Activated naive CD4-positive, alpha-beta T cell treated with anti-CD3 and anti-CD28 coated beads for 36 hours (primary cell): Measurements from ENCODE around the gene DONSON. TPM values are rescaled to one million over a fixed set of nuclear protein-coding genes. Genes with fewer than 3 reads are reported as not detected.

Experiments
- CTCF ChIA-PET: fragments of 350-600 bp; sonication (Branson Sonifier 250); formaldehyde crosslinking; loops from one replicate; lab custom pipeline; 2021; ENCODE audit warnings: antibody characterized with exemption; lab: Charles Lee
- DNase-seq: peaks from one replicate; pipeline ENCODE4 v3.0.0-alpha.2; 2020
- H3K27ac Mint-ChIP-seq: one replicate; pipeline ENCODE4 v1.8.0; 2021; ENCODE audit warnings: mild to moderate bottlenecking, mixed read lengths
- H3K27me3 Mint-ChIP-seq: one replicate; pipeline ENCODE4 v1.8.0; 2021; ENCODE audit warnings: low read depth, mixed read lengths
- H3K36me3 Mint-ChIP-seq: one replicate; pipeline ENCODE4 v1.8.0; 2021; ENCODE audit warnings: low read depth, mixed read lengths
- H3K4me1 Mint-ChIP-seq: one replicate; pipeline ENCODE4 v1.8.0; 2021; ENCODE audit warnings: low read depth, mixed read lengths
- H3K4me3 Mint-ChIP-seq: one replicate; pipeline ENCODE4 v1.8.0; 2021; ENCODE audit warnings: mild to moderate bottlenecking, moderate library complexity, mixed read lengths
- H3K9me3 Mint-ChIP-seq: one replicate; pipeline ENCODE4 v1.8.0; 2021; ENCODE audit warnings: mixed read lengths
- intact Hi-C: fragments of 100-400 bp; cut with micrococcal nuclease; formaldehyde crosslinking; loops from one replicate; pipeline ENCODE4 v1.15.1; 2023
- total RNA-seq, 2 experiments: library from RNA; stranded (reverse); gene quantifications; one replicate each; pipeline ENCODE4 v1.2.3, GENCODE V29; 2021

The DONSON gene
- total RNA-seq, 2 experiments from 2014 or later: 35.6 to 42.4 TPM

DNA sequence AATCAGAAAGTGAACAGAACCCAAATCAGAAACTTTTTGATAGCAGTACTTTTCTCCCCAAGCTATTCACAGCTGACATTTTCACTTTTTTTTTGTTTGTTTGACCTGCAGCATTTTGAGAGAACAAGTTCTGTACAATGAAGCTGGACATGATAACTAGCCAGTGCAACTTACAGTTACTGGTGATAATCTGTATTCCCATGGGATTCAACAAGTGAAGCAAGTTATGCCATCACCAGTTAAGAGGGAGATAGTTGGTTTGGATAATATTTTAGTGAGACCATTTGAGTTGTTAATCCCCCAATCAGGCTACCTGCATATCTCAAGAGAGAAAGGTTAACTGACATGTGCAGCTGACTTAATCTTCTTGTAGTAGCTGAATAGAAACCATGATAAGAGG is 27.5 kb downstream of the DONSON start:
- intact Hi-C loops: no loop called here
- H3K9me3 Mint-ChIP-seq: no peaks in the 10 kb centered on the region
- CTCF ChIA-PET: no interaction called here
- DNase-seq: no peak
- H3K4me1 Mint-ChIP-seq: peaks cover 55% of the 10 kb centered on the region
- H3K27ac Mint-ChIP-seq: peak overlapping the region; percentile 22
- H3K27me3 Mint-ChIP-seq: no peaks in the 10 kb centered on the region
- H3K4me3 Mint-ChIP-seq: no peak overlapping the region
- H3K36me3 Mint-ChIP-seq: peaks cover 46% of the 10 kb centered on the region

DNA sequence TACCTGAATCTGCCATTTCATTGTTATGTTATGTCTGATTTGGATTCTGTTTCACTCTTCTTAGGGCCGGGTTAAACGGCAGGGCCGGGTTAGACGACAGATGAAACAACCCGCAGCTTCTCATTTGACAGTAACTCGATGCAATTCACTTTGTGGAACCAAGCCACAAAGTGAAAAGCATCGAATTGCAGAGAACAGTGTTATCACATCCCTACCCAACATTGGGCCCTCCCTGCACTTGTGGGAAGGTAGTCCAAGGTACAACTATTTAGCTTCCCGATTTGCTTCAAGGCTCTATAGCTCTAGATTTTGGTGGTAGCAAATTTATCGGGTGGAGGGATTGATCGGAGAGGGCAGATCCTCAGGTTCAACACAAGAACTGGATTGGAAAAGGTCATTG is 28.7 kb downstream of the DONSON start:
- Mint-ChIP-seq H3K4me3 (no peak overlapping the region), H3K36me3 (peaks cover 53% of the 10 kb centered on the region), H3K27me3 (no peaks in the 10 kb centered on the region), H3K4me1 (peaks cover 61% of the 10 kb centered on the region), H3K27ac (no peak overlapping the region), H3K9me3 (no peaks in the 10 kb centered on the region)
- CTCF ChIA-PET: interaction anchor here (1.0 kb wide), 1 partner anchor 102 kb away, joined by 3 read pairs; no protein-coding TSS in a partner anchor
- intact Hi-C loops: loop anchor here (2.0 kb wide), 1 partner anchor 15 kb away; no protein-coding TSS in a partner anchor
- DNase-seq: no peak

DNA sequence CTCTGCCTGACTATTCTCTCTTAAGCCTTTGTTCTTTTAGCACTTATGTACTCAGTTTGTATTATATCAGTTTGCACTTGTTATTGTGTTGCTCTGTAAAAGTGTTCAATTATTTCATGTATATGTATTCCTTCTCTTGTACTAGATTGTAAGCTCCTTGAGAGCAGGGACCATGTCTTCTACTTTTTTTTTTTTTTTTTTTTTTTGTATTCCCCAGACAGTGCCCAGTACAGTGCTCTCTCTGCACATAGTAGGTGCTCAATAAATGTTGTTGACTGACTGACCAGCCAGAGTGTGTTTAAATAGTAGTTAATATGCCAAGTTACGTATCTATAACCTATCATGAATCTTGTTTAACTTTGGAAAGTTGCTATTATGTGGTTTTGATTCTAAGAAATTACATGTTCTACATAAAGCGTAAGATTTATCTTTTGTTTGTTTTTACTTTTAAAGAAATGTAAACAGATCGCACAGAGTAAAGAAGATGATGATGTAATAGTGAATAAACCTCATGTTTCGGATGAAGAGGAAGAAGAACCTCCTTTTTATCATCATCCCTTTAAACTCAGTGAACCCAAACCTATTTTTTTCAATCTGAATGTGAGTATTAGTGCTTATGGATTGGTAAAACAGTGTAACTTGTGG is 29.6 kb downstream of the DONSON start:
- Mint-ChIP-seq H3K4me3 (no peak overlapping the region), H3K4me1 (peaks cover 70% of the 10 kb centered on the region), H3K27me3 (no peaks in the 10 kb centered on the region), H3K36me3 (peaks cover 62% of the 10 kb centered on the region), H3K27ac (no peak overlapping the region), H3K9me3 (no peaks in the 10 kb centered on the region)
- no peak for DNase-seq
- CTCF ChIA-PET: interaction anchor here (1.0 kb wide), 1 partner anchor 40 kb away, joined by 3 read pairs; no protein-coding TSS in a partner anchor
- intact Hi-C loops: loop anchor here (2.0 kb wide), 1 partner anchor 14 kb away; no protein-coding TSS in a partner anchor

DNA sequence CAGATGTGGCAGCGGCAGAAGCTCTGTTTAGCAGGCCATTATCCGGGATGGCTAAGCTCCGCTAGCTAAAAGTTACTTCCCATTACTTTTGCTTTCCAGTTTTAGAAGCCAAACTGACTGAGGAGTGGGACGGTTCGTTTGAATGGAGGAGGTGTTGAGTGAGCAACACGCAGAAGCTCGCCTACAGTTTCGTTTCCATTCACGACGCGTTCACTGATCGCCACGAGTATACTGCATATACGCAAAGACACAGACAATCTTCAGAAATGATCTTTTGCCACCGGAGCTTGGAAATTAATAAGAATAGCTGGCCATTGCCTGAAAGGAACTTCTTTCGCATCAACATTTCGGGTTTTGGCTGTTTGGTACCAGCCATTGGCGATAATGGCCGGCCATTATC is 31.0 kb downstream of the DONSON start:
- peaks cover 73% of the 10 kb centered on the region for H3K4me1 Mint-ChIP-seq
- H3K27me3 Mint-ChIP-seq: no peaks in the 10 kb centered on the region
- no peaks in the 10 kb centered on the region for H3K9me3 Mint-ChIP-seq
- no peak overlapping the region for H3K4me3 Mint-ChIP-seq
- peaks cover 72% of the 10 kb centered on the region for H3K36me3 Mint-ChIP-seq
- DNase-seq: no peak
- H3K27ac Mint-ChIP-seq: no peak overlapping the region
- CTCF ChIA-PET: interaction anchor here (0.6 to 1.4 kb wide), 6 partner anchors 9 to 74 kb away, joined by 3 to 4 read pairs (median 4); no protein-coding TSS in a partner anchor
- intact Hi-C loops: no loop called here

DNA sequence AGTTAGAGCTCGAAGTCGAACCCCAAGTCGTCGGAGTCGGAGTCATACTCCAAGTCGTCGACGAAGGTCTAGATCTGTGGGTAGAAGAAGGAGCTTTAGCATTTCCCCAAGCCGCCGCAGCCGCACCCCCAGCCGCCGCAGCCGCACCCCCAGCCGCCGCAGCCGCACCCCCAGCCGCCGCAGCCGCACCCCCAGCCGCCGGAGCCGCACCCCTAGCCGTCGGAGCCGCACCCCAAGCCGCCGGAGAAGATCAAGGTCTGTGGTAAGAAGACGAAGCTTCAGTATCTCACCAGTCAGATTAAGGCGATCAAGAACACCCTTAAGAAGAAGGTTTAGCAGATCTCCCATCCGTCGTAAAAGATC is 33.5 kb downstream of the DONSON start:
- Mint-ChIP-seq H3K27me3 (no peaks in the 10 kb centered on the region), H3K4me1 (peaks cover 61% of the 10 kb centered on the region), H3K27ac (no peak overlapping the region), H3K36me3 (peaks cover 77% of the 10 kb centered on the region), H3K4me3 (no peak overlapping the region), H3K9me3 (no peaks in the 10 kb centered on the region)
- no peak for DNase-seq
- CTCF ChIA-PET: interaction anchor here (0.6 to 2.1 kb wide), 3 partner anchors 10 to 806 kb away, joined by 3 to 7 read pairs (median 4); no protein-coding TSS in a partner anchor
- intact Hi-C loops: no loop called here

DNA sequence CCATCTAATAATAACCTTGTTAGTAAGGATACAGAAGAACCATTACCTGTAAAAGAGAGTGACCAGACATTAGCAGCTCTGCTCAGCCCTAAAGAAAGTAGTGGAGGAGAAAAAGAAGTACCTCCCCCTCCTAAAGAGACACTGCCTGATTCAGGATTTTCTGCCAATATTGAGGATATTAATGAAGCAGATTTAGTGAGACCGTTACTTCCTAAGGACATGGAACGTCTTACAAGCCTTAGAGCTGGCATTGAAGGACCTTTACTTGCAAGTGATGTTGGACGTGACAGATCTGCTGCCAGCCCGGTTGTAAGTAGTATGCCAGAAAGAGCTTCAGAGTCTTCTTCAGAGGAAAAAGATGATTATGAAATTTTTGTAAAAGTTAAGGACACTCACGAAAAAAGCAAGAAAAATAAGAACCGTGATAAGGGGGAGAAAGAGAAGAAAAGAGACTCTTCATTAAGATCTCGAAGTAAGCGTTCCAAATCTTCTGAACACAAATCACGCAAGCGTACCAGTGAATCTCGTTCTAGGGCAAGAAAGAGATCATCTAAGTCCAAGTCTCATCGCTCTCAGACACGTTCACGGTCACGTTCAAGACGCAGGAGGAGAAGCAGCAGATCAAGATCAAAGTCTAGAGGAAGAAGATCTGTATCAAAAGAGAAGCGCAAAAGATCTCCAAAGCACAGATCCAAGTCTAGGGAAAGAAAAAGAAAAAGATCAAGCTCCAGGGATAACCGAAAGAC is 34.1 kb downstream of the DONSON start:
- CTCF ChIA-PET: interaction anchor here (0.6 to 2.1 kb wide), 5 partner anchors 9 to 806 kb away, joined by 3 to 7 read pairs (median 3); no protein-coding TSS in a partner anchor
- Mint-ChIP-seq H3K27me3 (no peaks in the 10 kb centered on the region), H3K27ac (peak overlapping the region; percentile 18), H3K4me3 (no peak overlapping the region), H3K4me1 (peaks cover 56% of the 10 kb centered on the region), H3K36me3 (peaks cover 82% of the 10 kb centered on the region), H3K9me3 (no peaks in the 10 kb centered on the region)
- intact Hi-C loops: no loop called here
- no peak for DNase-seq

DNA sequence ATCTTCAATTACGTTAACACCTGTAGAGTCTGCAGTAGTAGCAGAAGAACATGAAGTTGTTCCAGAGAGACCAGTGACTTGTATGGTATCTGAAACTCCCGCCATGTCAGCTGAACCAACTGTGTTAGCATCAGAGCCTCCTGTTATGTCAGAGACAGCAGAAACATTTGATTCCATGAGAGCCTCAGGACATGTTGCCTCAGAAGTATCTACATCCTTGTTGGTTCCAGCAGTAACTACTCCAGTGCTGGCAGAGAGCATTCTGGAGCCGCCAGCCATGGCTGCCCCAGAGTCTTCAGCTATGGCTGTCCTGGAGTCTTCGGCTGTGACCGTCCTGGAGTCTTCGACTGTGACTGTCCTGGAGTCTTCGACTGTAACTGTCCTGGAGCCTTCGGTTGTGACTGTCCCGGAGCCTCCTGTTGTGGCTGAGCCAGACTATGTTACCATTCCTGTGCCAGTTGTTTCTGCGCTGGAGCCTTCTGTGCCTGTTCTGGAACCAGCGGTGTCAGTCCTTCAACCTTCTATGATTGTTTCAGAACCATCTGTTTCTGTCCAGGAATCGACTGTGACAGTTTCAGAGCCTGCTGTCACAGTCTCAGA is 35.4 kb downstream of the DONSON start:
- no peaks in the 10 kb centered on the region for H3K27me3 Mint-ChIP-seq
- intact Hi-C loops: no loop called here
- H3K4me1 Mint-ChIP-seq: peaks cover 55% of the 10 kb centered on the region
- peaks cover 82% of the 10 kb centered on the region for H3K36me3 Mint-ChIP-seq
- no peak for DNase-seq
- no peak overlapping the region for H3K4me3 Mint-ChIP-seq
- H3K27ac Mint-ChIP-seq: no peak overlapping the region
- H3K9me3 Mint-ChIP-seq: no peaks in the 10 kb centered on the region
- CTCF ChIA-PET: no interaction called here

DNA sequence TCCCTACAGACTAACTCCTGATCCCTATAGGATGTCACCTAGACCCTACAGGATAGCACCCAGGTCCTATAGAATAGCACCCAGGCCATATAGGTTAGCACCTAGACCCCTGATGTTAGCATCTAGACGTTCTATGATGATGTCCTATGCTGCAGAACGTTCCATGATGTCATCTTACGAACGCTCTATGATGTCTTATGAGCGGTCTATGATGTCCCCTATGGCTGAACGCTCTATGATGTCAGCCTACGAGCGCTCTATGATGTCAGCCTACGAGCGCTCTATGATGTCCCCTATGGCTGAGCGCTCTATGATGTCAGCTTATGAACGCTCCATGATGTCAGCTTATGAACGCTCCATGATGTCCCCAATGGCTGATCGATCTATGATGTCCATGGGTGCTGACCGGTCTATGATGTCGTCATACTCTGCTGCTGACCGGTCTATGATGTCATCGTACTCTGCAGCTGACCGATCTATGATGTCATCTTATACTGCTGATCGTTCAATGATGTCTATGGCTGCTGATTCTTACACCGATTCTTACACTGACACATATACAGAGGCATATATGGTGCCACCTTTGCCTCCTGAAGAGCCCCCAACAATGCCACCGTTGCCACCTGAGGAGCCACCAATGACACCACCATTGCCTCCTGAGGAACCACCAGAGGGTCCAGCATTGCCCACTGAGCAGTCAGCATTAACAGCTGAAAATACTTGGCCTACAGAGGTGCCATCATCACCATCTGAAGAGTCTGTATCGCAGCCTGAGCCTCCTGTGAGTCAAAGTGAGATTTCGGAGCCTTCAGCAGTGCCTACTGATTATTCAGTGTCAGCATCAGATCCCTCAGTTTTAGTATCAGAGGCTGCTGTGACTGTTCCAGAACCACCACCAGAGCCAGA is 36.1 kb downstream of the DONSON start:
- intact Hi-C loops: no loop called here
- DNase-seq: no peak
- H3K4me3 Mint-ChIP-seq: no peak overlapping the region
- peaks cover 76% of the 10 kb centered on the region for H3K36me3 Mint-ChIP-seq
- H3K27me3 Mint-ChIP-seq: no peaks in the 10 kb centered on the region
- H3K27ac Mint-ChIP-seq: no peak overlapping the region
- peaks cover 49% of the 10 kb centered on the region for H3K4me1 Mint-ChIP-seq
- no peaks in the 10 kb centered on the region for H3K9me3 Mint-ChIP-seq
- CTCF ChIA-PET: interaction anchor here (0.8 to 1.6 kb wide), 3 partner anchors 18 to 56 kb away, joined by 3 to 6 read pairs (median 4); no protein-coding TSS in a partner anchor

DNA sequence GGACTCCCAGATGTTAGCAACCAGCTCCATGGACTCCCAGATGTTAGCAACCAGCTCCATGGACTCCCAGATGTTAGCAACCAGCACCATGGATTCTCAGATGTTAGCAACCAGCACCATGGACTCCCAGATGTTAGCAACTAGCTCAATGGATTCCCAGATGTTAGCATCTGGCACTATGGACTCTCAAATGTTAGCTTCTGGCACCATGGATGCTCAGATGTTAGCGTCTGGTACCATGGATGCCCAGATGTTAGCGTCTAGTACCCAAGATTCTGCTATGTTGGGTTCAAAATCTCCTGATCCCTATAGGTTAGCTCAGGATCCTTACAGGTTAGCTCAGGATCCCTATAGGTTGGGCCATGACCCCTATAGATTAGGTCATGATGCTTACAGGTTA is 36.8 kb downstream of the DONSON start:
- no peak overlapping the region for H3K4me3 Mint-ChIP-seq
- H3K36me3 Mint-ChIP-seq: peaks cover 73% of the 10 kb centered on the region
- CTCF ChIA-PET: interaction anchor here (0.8 to 1.6 kb wide), 3 partner anchors 19 to 56 kb away, joined by 3 to 6 read pairs (median 4); no protein-coding TSS in a partner anchor
- H3K27ac Mint-ChIP-seq: no peak overlapping the region
- intact Hi-C loops: no loop called here
- no peaks in the 10 kb centered on the region for H3K9me3 Mint-ChIP-seq
- H3K4me1 Mint-ChIP-seq: peaks cover 48% of the 10 kb centered on the region
- no peak for DNase-seq
- no peaks in the 10 kb centered on the region for H3K27me3 Mint-ChIP-seq

DNA sequence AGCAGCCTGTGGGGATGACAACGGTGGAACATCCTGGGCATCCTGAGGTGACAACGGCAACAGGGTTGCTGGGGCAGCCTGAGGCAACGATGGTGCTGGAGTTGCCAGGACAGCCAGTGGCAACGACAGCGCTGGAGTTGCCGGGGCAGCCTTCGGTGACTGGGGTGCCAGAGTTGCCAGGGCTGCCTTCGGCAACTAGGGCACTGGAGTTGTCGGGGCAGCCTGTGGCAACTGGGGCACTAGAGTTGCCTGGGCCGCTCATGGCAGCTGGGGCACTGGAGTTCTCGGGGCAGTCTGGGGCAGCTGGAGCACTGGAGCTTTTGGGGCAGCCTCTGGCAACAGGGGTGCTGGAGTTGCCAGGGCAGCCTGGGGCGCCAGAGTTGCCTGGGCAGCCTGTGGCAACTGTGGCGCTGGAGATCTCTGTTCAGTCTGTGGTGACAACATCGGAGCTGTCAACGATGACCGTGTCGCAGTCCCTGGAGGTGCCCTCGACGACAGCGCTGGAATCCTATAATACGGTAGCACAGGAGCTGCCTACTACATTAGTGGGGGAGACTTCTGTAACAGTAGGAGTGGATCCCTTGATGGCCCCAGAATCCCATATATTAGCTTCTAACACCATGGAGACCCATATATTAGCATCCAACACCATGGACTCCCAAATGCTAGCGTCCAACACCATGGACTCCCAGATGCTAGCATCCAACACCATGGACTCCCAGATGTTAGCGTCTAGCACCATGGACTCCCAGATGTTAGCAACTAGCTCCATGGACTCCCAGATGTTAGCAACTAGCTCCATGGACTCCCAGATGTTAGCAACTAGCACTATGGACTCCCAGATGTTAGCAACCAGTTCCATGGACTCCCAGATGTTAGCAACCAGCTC is 37.5 kb downstream of the DONSON start:
- peaks cover 46% of the 10 kb centered on the region for H3K4me1 Mint-ChIP-seq
- DNase-seq: no peak
- no peak overlapping the region for H3K27ac Mint-ChIP-seq
- peaks cover 69% of the 10 kb centered on the region for H3K36me3 Mint-ChIP-seq
- CTCF ChIA-PET: interaction anchor here (0.8 to 1.6 kb wide), 2 partner anchors 20 to 55 kb away, joined by 4 to 6 read pairs; no protein-coding TSS in a partner anchor
- no peaks in the 10 kb centered on the region for H3K9me3 Mint-ChIP-seq
- intact Hi-C loops: no loop called here
- no peak overlapping the region for H3K4me3 Mint-ChIP-seq
- H3K27me3 Mint-ChIP-seq: no peaks in the 10 kb centered on the region
